ELF-1 (cell line): Measurements from ENCODE around the gene HUNK.
"Not testable (repeated sequence)": the region's sequence is repeated elsewhere in the genome, so short reads cannot be mapped to it uniquely, and the experiment has no call there.

Experiments
- DNase-seq: peaks from one replicate; pipeline ENCODE4 v3.0.0-alpha.2; 2016; ENCODE audit warnings: low read depth, low spot score

The HUNK gene

GRCh38 chr21:31872452-31873274, at the start of gene HUNK:
HUNK (plus strand) TSS chr21:31873020; CDS start chr21:31873675, 655 bp downstream.
- peak; percentile 82 for DNase-seq

GRCh38 chr21:31829736-31830472, 42.9 kb upstream of the HUNK start:
- no peak for DNase-seq

DNA sequence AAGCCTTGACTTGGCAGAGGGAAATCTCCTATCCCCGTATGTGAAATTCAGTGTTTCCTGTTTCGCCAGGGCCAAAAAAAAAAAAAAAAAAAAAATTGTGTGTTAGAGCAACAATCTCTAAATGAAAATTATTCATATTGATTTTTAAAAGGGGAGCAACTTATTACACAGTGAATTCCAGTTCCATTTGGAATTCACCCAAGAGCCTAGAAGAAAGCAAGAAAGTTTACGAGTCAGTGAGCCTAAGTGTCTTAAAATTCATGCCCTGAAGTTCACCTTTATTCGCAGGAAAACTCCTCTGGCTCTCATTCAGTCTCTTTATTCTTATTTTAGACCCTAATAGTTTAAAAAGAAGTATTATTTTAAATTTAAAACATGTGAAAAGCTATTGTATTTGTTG, 42.1 kb upstream of the HUNK start:
- DNase-seq = no peak

DNA sequence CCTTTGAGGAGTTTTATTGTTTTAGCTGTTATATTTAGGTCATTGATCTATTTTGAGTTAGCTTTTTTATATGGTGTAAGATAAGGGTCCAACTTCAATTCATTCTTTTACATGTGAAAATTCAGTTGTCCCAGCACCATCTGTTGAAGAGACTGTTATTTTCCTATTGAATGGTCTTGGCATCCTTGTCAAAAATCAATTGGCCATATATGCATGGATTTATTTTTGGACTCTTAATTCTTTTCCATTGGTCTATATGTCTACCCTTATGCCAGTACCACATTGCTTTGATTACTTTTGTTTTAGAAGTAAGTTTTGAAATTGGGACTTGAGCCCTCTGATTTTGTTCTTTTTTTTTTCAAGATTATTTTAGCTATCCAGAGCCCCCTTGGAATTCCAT, 35.8 kb upstream of the HUNK start:
- no peak for DNase-seq

DNA sequence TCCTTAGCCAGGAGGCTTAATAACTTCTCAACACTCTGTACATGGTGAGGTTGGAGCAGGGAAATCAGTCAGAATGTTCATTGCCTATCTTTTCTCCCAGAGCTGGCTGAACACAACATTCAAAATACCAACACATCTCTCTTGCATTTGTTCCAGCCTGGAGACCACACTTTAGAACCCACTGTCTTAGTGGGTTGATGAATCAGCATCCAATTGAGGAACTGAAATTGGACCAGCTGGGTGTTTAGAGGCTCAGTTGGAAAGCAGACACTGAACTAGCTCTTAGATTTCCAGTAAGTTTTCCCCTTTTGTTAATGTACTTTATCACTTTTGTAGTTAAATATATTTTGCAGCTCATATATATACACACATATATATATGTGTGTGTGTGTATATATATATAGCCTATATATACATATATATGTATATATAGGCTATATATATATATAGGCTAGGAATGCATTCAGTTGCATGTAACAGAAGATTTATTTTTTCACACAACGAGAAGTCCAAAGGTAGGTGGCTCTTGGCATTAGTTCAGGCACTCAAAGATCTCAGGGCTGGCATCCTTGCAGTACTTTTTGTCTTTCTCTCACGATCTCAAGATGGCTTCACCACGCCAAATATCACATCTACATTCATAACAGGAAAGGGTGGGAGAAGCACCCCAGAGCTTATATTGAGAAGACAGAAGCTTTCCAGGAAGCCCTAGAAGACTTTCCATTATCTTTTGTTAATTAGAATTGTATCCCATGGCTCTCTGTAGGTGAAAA, 35.0 kb upstream of the HUNK start:
- no peak for DNase-seq

- DNase-seq = no peak
Measured at GRCh38 chr21:31838586-31839355, 34.0 kb upstream of the HUNK start.

DNA sequence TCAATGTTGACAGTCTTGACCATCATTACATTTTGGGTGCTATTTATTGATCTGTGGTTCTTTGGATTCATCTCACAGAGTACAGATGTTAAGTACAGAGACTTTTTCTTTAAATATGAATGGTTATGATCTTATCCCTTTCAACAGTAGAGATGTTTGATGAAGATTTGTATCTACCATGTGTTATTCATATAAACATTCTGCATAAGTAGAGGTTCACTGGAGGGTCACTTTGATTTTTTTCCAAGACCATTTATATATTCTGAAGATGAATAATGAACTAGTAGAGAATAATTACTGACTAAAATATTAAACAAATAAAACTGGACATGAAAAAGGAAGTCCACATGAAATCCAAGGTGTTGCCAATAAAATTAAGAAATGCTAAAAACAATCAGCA, 28.6 kb upstream of the HUNK start:
- DNase-seq = no peak

DNA sequence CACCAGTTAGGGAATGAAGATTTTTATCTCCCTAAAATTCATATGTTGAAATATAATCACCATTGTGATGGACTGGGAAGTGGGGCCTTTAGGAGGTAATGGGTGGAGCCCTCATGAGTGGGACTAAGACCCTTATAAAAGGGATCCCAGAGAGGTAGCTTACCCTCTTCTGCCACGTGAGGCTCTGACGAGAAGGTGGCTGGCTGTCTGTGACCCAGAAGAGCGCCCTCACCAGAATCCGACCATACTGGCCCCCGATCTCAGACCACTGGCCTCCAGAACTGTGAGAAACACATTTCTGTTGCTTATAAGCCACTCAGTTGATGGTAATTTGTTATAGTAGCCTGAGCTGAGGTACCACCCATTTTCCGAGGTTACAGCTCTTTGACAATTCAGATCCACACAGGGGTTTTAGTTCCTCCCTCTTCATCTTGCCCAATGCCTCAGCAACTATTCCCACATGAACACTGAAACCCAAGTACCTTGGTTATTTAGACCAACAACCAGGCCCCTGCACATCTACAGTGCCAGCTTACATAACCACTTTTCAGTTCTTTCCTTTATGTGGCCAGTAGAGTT, 27.6 kb upstream of the HUNK start:
- DNase-seq = no peak

DNA sequence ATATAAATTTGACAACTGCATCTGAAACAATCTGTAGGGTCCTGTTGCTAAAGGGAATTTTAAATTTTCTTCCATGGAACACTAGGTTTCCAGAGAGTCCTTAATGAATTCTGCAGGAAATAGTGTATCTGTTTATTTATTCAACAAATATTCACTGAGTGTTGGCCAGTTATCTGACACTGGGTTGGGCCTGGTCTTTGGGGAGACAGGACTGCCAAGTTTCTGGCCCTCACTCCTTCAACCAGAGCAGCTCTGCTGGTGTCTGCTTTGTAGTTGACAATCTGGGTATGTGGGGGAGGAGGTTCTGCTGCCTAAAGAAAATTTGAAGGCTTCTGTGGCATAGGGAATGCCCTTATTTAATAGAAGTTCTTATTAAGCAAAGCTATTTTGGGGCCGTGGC, 26.1 kb upstream of the HUNK start:
- DNase-seq = no peak

- DNase-seq = no peak
Measured at GRCh38 chr21:31847761-31848160, 25.1 kb upstream of the HUNK start.

GRCh38 chr21:31848326-31848985, 24.4 kb upstream of the HUNK start:
- DNase-seq = no peak

- no peak for DNase-seq
Measured at GRCh38 chr21:31850886-31851285, 21.9 kb upstream of the HUNK start.

DNA sequence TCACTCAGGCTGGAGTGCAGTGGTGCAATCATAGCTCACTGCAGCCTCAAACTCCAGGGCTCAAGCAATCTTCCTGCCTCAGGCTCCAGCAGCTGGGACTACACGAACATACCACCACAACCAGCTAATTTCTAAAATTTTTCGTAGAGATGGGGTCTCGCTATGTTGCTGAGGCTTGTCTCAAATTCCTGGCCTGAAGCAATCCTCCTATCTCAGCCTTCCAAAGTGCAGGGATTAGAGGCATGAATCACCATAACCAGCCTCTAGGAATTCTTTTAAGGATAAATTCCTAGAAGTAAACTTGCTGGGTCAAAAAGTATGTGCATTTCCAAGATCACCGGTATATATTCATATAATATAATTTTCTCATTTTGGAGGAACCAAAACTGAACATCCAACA, 17.6 kb upstream of the HUNK start:
- DNase-seq = peak; percentile 69

GRCh38 chr21:31857096-31857495, 15.7 kb upstream of the HUNK start:
- DNase-seq = no peak

DNA sequence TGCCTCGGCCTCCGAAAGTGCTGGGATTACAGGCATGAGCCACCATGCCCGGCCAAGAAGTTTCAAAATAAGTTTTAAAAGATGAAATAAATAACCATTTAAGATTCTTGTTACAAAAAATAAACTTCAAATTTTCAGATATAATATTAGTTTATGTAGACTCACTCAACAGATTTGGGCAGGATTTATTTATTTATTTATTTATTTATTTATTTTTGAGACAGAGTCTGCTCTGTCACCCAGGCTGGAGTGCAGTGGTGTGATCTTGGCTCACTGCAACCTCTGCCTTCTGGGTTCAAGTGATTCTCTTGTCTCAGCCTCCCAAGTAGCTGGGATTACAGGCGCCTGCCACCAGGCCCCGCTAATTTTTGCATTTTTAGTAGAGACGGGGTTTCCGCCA, 15.2 kb upstream of the HUNK start:
- not testable (repeated sequence) for DNase-seq

GRCh38 chr21:31860851-31861250, 12.0 kb upstream of the HUNK start:
- no peak for DNase-seq

DNA sequence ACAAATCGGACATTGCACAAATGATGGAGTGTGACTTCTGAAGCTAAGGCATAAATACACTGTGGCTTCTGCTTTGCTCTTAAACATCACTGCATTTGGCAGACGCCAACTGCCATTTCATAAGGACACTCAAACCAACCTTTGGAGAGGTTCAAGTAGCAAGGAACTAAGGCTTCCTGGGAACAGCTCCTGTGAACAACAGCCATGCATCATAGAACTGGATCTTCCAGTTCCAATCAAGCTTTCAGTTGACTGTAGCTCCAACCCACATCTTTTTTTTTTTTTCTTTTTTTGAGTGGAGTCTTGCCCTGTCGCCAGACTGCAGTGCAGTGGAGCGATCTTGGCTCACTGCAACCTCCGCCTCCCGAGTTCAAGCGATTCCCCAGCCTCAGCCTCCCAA, 10.7 kb upstream of the HUNK start:
- DNase-seq = no peak

- no peak for DNase-seq
Measured at GRCh38 chr21:31865429-31865970, 7.3 kb upstream of the HUNK start.

GRCh38 chr21:31866077-31866511, 6.7 kb upstream of the HUNK start:
- peak; percentile 95 for DNase-seq

DNA sequence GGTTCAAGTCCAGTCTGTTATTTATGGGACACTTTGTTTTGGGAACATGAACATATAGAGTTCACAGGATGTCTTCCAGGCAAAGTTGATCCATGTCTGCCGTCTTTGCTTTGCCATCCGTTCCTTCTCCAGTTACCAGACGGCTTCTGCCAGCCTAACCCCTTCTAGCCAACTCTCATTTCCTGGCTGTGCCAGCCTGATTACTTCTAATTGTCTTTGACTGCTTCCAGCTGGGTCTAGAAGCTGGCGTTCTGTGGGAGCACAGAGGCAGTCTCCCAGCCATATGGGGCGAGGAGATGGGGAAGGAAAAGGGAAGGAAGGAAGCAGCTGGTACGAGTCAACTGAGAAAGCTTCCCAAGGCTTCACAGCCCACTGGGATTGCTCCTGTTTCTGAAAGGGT, 3.1 kb upstream of the HUNK start:
- no peak for DNase-seq
